ENCODE measurements around the gene ANKRD49. TPM values are rescaled to one million over a fixed set of nuclear protein-coding genes. Genes with fewer than 3 reads are reported as not detected.

The ANKRD49 gene
- total RNA-seq, 6 experiments from 2014 or later: 4.4 to 6.6 (median 5.1) TPM

- intact Hi-C loops (cut with DNase I): no loop called here
- no peak for DNase-seq
- Histone ChIP-seq H3K4me3 (peak overlapping the region in 1 of 3 donors; percentile 3), H3K9me3 (no peaks in the 10 kb centered on the region), H3K36me3 (no peaks in the 10 kb centered on the region), H3K27ac (no peak overlapping the region), H3K4me1 (no peaks in the 10 kb centered on the region), H3K27me3 (no peaks in the 10 kb centered on the region)
- no peak for ATAC-seq
- WGBS (ENCODE audit: insufficient coverage, low coverage, low lambda C conversion rate, missing lambda C conversion rate): 20% methylated on average over 1 of the region's 2 CpGs
- no peak for TF ChIP-seq POLR2A (IDR thresholded peaks at IDR 0.05)
- TF ChIP-seq, protein P1, sequence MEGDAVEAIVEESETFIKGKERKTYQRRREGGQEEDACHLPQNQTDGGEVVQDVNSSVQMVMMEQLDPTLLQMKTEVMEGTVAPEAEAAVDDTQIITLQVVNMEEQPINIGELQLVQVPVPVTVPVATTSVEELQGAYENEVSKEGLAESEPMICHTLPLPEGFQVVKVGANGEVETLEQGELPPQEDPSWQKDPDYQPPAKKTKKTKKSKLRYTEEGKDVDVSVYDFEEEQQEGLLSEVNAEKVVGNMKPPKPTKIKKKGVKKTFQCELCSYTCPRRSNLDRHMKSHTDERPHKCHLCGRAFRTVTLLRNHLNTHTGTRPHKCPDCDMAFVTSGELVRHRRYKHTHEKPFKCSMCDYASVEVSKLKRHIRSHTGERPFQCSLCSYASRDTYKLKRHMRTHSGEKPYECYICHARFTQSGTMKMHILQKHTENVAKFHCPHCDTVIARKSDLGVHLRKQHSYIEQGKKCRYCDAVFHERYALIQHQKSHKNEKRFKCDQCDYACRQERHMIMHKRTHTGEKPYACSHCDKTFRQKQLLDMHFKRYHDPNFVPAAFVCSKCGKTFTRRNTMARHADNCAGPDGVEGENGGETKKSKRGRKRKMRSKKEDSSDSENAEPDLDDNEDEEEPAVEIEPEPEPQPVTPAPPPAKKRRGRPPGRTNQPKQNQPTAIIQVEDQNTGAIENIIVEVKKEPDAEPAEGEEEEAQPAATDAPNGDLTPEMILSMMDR (IDR thresholded peaks at IDR 0.05): no peak
Measured at GRCh38 chr11:94546162-94546470, 52.3 kb downstream of the ANKRD49 start.

GRCh38 chr11:94546886-94547285 is 53.1 kb downstream of the ANKRD49 start:
- intact Hi-C loops (cut with DNase I): no loop called here
- DNase-seq: no peak
- Histone ChIP-seq H3K36me3 (no peaks in the 10 kb centered on the region), H3K9me3 (no peaks in the 10 kb centered on the region), H3K4me1 (no peaks in the 10 kb centered on the region), H3K4me3 (no peak overlapping the region), H3K27me3 (no peaks in the 10 kb centered on the region), H3K27ac (no peak overlapping the region)
- WGBS (ENCODE audit: insufficient coverage, low coverage, low lambda C conversion rate, missing lambda C conversion rate): 80% methylated on average over 1 of the region's 1 CpG
- TF ChIP-seq, protein P1 (IDR thresholded peaks at IDR 0.05): no peak
- TF ChIP-seq POLR2A (IDR thresholded peaks at IDR 0.05): no peak
- no peak for ATAC-seq

DNA sequence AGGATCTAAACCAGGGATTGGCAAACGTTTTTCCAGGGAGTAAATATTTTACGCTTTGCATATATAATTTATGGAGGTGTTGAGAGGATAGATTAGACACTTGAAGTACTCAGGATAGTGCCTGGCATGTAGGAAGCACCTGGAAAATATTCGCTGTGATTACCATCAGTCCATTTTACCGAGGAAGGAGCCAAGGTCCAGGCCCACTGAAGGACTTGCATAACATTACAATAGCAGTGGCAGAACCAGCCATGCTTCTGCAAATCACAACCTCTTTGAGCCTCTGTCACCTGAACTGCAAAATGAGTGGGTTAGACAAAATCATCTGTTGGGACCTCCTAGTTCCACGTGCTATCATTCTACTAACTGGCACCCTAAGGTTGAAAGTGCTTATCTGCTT is 55.4 kb downstream of the ANKRD49 start:
- intact Hi-C loops (cut with DNase I): no loop called here
- Histone ChIP-seq H3K27ac (no peak overlapping the region), H3K27me3 (no peaks in the 10 kb centered on the region), H3K9me3 (no peaks in the 10 kb centered on the region), H3K4me3 (no peak overlapping the region), H3K36me3 (no peaks in the 10 kb centered on the region), H3K4me1 (no peaks in the 10 kb centered on the region)
- ATAC-seq (no peak), DNase-seq (no peak)
- 51% methylated on average over 5 of the region's 5 CpGs for WGBS (ENCODE audit: insufficient coverage, low coverage, low lambda C conversion rate, missing lambda C conversion rate)
- TF ChIP-seq POLR2A (IDR thresholded peaks at IDR 0.05): no peak
- TF ChIP-seq, protein P1 (IDR thresholded peaks at IDR 0.05): no peak

MicroRNAs within 50 kb of the gene (microRNA counts, 767-probe panel; counts per million panel counts)
- 237 counts per million for microRNA hsa-miR-548l

Small RNAs within 50 kb of the gene (microRNA-seq; reads per million reads assigned to microRNA genes)
- gene MIR548L: 4.5 to 4.9 reads per million in 2 donors

Small RNAs within 50 kb of the gene (small RNA-seq; reads per million reads assigned to genes)
- gene MIR548L: 0 reads per million in 2 experiments

Other genes with a start within 250 kb of the ANKRD49 start
- not detected for gene IZUMO1R, start 189.4 kb upstream of the ANKRD49 start, total RNA-seq
- under 1 TPM in 4 of 6 experiments, not detected in 2; 0.04 to 0.22 (median 0.12) TPM for gene GPR83, start 92.6 kb upstream of the ANKRD49 start, total RNA-seq
- 1 to 10 TPM; 4.5 to 7.7 (median 5.0) TPM for gene MRE11, start 140 bp upstream of the ANKRD49 start, total RNA-seq
- 1 to 10 TPM in 1 of 6 experiments, under 1 TPM in 1, not detected in 4; 0.40 to 1.7 TPM for gene C11orf97, start 18.5 kb downstream of the ANKRD49 start, total RNA-seq
- gene FUT4, start 49.9 kb downstream of the ANKRD49 start, total RNA-seq: 1 to 10 TPM in 5 of 6 experiments, under 1 TPM in 1; 0.90 to 3.1 (median 2.0) TPM
- gene PIWIL4, start 73.4 kb downstream of the ANKRD49 start, total RNA-seq: under 1 TPM; 0.12 to 0.71 (median 0.51) TPM